GM11168 (cell line): Measurements from ENCODE around the gene WIPF1.
"Not testable (repeated sequence)": the region's sequence is repeated elsewhere in the genome, so short reads cannot be mapped to it uniquely, and the experiment has no call there.

Source experiments
- in situ Hi-C: fragments of 300-500 bp; cut with MboI; formaldehyde crosslinking; loops from one replicate; pipeline ENCODE4 v1.12.0; 2022; ENCODE audit warnings: low sequenced_read_pairs; ENCODE audit not compliant: unreplicated experiment

The WIPF1 gene

DNA sequence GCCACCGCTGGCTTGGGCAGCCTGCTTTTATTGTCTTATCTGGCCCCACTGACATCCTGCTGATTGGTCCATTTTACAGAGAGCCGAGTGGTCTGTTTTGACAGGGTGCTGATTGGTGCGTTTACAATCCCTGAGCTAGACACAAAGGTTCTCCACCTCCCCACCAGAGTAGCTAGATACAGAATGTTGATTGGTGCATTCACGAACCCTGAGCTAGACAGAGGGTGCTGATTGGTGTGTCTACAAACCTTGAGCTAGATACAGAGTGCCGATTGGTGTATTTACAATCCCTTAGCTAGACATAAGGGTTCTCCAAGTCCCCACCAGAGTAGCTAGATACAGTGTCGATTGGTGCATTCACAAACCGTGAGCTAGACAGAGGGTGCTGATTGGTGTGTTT is 49.6 kb downstream of the WIPF1 start:
- in situ Hi-C loops: not testable (repeated sequence)

GRCh38 chr2:174546519-174547506 is 50.8 kb downstream of the WIPF1 start:
- in situ Hi-C loops: no loop called here

DNA sequence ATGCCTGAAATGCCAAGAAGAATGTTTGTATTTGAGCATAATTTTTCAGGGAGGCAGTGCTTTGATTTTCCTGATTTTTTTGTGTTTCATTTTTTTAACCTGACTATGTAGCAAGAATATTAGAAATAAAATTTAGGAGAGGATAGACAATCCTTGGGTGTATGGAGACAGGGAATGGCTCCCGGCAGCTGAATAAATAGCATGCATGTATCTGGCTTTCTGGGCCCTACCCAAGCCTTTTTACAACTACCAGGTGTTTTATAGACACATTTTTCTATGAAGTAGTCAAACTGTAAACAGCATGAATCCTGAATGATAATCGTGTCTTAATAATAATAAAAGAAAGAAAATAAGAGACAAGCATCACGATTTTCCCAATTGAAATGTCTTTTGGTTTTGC is 52.4 kb downstream of the WIPF1 start:
- in situ Hi-C loops: no loop called here

GRCh38 chr2:174544802-174545201 is 52.8 kb downstream of the WIPF1 start:
- in situ Hi-C loops: no loop called here

- in situ Hi-C loops: no loop called here
Observed at GRCh38 chr2:174544156-174544555, 53.4 kb downstream of the WIPF1 start.

GRCh38 chr2:174540893-174541292 is 56.7 kb downstream of the WIPF1 start:
- in situ Hi-C loops: no loop called here

DNA sequence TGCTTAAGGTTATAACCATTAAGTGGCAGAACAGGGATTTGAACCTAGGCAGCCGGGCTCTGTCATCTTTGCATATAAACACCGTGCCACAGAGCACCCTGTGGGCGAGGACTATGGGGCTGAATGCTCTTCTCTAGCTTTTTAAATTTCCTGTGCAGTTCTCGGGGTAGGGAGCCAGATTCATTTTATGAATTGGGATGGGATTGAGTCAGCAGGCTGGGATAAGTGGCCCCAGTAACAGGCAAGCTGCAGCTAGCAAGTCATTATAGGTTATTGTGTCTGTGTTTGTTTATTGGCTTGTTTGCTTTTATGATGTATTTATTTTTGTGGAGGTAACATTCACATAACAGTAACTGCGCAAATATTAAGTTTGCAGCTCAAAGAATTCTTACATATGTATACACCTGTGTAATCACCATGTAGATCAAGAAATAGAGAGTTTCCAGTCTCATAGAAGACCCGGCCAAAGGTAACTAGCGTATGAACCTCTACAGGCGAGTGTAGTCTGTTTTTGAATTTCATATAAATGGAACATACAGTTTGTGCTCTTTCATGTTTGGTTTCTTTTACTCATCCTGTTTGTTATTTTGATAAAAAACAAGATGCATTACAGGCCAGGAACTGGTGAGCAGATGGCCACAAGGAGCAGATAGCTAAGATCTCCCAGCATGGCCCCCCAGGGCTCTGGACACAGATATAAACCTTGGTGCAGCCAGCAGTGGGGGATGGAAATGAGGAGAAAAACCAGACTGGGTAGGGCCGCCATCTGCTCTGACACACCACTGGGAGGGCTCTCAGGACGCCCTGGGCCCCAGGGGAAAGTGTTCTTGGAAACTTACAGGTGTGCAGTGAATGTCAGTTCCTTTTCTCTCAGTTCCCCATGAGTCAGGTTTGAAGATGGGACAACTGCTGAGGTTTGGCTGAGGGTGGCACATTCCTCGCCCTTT is 61.6 kb downstream of the WIPF1 start:
- in situ Hi-C loops: no loop called here

DNA sequence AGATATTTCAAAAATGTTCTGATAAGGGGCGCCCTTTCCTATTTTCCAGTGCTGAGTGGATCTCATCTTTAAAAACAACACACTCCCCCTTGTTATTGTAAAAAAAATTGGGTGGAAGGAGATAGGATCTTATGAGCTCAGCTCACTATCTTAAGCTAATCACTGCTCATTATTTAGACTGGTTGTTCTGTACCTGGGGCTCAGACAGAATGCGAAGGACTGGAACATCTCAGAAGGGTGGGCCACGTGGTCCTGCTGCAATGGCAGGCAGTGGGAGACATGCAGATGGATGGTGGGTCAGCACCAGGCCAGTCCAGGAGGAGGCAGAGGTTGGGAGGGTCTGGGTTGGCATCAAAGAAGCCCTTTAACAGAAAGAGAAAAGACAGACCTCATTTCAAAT is 62.5 kb downstream of the WIPF1 start:
- in situ Hi-C loops: no loop called here

DNA sequence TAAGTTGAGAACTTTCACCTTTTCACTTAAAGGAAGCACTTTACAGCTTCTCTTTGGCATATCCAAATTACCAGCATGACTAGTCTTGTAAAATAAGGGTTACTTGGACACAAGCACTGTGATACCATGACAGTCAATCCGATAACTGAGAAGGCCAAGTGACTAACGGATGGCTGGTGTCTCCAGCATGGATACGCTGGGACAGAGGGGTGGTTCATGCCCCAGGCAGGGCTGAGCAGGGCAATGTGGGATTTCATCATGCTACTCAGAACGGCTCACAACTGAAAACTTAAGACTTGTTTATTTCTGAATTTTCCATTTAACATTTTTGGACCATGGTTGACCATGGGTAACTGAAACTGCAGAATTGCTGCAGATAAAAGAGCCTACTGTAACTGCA is 67.7 kb downstream of the WIPF1 start:
- in situ Hi-C loops: no loop called here

DNA sequence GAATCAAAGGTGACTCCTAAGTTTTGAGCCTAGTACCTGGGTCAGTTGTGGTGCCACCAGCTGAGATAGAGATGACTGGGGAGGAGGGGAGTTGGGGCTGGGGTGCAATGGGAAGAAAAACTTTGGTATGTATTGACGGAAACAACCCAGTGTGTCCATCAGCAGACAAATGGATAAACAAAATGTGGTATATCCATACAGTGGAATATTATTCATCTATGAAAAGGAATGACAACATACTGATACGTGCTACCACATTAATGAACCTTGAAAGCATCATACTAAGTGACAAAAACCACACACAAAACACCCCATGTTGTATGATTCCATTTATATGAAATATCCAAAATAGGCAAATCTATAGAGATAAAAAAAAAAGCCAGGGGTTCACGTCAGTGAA is 69.6 kb downstream of the WIPF1 start:
- in situ Hi-C loops: no loop called here

DNA sequence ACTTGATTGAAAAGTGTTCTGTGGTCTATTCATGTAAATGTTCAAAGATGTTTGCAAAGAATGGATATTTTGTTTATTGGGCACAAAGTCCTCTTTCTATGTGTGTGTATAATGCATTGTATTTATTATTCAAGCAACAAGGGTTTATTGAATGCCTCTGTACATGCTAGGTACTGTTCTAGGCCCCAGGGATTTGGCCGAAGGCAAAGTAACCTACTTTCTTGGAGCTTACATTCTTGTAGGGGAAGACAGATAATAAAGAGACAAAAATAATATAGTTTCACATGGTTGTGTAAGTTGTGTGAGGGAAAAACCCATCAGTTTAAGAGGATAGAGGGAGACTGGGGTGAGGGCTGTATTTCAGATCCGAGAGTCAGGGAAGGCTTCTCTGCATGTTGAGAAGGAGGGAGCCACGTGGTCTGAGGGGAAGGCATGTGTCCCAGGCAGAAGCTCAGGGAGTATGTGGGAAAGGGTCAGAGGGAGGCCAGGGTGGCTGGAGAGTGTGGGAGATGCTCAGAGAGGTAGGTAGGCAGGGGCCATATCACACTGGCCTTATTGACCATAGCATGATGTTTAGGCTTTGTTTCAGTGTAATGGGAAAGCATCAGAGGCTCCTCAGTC is 70.4 kb downstream of the WIPF1 start:
- in situ Hi-C loops: no loop called here

GRCh38 chr2:174524527-174524926 is 73.1 kb downstream of the WIPF1 start:
- in situ Hi-C loops: loop anchor here (5.0 kb wide), 1 partner anchor 52 kb away; no protein-coding TSS in a partner anchor

GRCh38 chr2:174522553-174522952 is 75.1 kb downstream of the WIPF1 start:
- in situ Hi-C loops: loop anchor here (5.0 kb wide), 1 partner anchor 50 kb away; no protein-coding TSS in a partner anchor

DNA sequence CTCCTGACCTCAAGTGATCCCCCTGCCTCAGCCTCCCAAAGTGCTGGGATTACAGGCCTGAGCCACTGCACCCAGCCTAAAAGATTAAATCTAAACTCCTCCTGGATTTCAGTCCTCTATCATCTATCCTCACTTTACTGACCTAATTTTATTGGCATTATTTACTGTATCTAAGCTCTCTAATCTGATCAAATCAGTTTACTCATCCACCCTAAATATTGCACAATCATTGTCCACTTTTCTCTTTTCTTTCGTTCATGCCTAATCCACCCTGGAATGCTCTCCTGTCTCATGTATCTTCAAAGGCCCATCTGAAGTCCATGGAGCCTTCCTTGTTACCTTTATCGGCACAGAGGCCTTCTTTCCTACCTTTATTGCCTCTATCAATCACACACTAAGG is 79.2 kb downstream of the WIPF1 start:
- in situ Hi-C loops: no loop called here

- in situ Hi-C loops: no loop called here
Observed at GRCh38 chr2:174516501-174517378, 80.9 kb downstream of the WIPF1 start.

GRCh38 chr2:174512345-174512744 is 85.3 kb downstream of the WIPF1 start:
- in situ Hi-C loops: no loop called here

DNA sequence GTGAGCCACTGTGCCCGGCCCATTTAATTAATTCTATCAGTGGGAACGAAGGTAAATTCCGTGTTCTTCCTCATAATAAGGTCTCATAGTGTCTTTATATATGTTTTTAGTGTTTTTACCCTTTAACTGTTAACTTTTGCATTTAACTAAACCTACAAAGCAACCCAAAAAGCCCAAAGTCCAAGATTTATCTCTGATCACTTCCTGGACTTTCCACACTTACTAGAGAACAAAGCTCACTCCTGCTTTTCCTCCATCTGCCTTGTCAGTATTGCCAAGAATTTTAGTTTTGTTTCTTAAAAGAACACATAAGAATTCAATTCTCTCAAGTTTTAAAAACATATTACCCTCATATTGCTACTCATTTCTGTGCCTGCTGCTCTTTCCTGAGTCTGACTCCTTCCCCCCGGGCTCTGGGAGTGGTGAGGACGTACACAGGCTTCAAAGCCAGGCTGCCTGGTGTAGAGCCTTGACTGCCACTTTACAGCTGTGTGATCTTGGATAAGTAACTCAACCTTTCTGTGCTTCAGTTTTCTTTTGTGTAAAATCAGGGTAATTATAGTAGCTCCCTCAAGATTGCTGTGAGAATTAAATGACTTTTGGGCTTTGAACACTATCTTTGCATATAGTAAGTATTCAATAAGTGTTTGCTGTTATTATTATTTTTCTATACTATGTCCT is 85.9 kb downstream of the WIPF1 start:
- in situ Hi-C loops: no loop called here

DNA sequence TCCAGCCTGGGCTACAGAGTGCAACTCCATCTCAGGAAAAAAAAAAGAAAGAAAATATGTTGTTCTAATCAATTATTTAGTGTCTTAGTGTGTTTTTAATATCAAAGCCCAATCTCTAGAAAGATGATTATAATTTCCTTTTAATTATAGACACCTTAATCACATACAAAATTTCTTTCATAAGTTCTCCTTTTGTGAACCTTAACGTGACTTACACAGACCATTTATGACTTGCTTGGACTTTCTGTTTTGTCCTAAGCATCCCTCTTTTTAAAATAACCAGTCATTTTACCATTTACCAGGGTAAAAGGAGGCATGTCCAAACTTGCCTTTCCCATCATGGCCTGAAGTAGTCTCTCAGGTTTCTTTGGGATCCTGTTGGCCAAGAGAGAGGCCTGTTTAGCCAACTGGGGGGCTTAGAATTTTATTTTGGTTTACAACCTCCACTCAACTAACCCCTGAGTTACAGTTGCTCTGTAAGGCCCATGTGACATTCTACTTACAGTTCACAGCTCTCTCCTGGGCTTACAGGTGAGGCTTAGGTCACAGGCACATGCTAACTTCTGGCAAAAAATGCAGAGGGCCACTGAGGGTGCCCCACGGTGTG is 86.9 kb downstream of the WIPF1 start:
- in situ Hi-C loops: no loop called here
